Lung microvascular endothelial cell (primary cell): ENCODE data around the gene MMP17. TPM values are rescaled to one million over a fixed set of nuclear protein-coding genes. Genes with fewer than 3 reads are reported as not detected.
"Not testable (repeated sequence)": the region's sequence is repeated elsewhere in the genome, so short reads cannot be mapped to it uniquely, and the experiment has no call there.

ENCODE experiments used
- DNase-seq, 2 donors: peaks; one replicate each; pipeline versions ENCODE4 v3.0.0 to v3.0.0-alpha.2; 2010; ENCODE audit warnings: low read depth in 2 of 2
- total RNA-seq: library from RNA; depleted of rRNA; stranded (reverse); fragments of >200 nt; gene quantifications from 2 replicates; pipeline ENCODE4 v1.2.1, GENCODE V29; 2014

Gene MMP17
- total RNA-seq, 1 donor from 2014 or later = 9.9 TPM

- DNase-seq = no peak
These were observed 28.2 kb upstream of the MMP17 start for GRCh38 chr12:131799828-131800593.

- no peak for DNase-seq
These were observed 27.5 kb upstream of the MMP17 start for GRCh38 chr12:131800594-131801135.

- DNase-seq = no peak
These were observed 26.8 kb upstream of the MMP17 start for GRCh38 chr12:131801254-131801866.

DNA sequence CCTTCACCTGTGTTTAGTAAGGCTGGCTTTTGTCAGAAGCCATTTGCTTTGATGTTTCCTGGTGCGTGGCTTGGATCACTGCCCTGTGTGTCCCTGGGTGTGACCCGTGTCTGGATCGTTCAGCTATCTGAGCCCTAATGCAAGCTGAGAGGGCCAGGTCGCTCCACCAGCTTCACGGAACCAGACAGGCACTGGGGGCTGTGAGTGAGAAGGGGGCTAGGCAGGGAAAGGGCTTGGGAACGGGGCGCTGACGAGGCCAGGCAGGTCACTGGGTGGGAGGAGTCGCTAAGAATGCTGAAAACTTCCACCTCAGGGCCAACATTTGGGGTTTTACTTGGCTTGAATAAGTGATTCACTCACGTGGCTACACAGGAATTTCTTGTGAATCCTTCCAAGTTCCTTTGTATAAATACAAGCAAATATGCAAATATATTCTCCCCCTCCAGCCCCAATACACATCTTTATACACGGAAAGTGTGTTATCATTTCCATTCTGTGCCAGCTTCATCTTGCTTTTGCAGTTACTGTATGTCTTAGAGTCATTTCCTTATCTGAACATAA lies 24.2 kb upstream of the MMP17 start:
- no peak for DNase-seq

DNA sequence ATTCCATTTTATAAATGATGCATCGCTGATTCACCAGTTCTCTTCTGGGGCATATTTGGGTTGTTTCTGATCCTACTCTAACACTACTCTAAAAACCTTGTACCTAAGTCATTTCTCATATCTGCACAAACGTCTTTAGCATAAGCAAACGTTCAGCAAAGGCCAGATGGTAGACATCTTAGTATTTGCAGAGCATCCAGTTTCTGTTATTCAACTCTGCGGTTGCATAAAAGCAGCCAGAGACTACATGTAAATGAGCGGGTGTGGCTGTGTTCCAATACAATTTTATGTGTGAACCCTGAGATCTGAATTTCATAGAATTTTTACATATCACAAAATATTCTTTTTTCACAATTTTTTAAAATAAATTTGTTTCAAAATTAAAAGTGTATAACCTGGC lies 22.8 kb upstream of the MMP17 start:
- no peak for DNase-seq

- DNase-seq = no peak
These were observed 21.5 kb upstream of the MMP17 start for GRCh38 chr12:131806674-131807073.

DNA sequence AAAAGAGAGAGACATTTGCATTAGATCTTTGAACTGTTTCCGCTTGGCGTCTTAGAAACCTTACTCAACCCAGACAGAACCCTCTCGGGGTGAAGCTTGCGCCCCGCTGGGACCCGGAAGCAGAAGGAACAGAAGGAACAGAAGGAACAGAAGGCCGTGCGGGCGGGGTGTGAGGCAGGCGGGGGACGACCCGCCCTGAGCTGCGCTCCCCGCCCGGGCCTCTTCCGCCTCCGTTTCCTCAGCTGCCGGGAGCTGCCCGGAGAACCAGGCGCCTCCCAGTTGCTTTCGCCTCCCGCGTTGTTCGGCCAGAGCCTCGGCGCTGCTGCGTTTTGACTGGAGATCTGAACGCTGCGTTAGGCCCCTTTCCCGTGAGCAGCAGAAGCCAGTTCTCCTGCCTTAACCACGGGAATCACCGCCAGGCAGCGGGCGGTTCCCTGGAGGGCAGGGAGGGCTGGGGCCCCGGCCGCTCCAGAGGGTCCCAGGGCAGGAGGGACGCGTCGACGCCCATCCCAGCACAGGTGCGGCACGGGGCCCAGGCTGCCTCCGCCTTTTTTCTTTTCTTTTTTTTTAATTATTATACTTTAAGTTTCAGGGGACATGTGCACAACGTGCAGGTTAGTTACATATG lies 19.3 kb upstream of the MMP17 start:
- peak in 1 of 2 donors; percentile 59 for DNase-seq

DNA sequence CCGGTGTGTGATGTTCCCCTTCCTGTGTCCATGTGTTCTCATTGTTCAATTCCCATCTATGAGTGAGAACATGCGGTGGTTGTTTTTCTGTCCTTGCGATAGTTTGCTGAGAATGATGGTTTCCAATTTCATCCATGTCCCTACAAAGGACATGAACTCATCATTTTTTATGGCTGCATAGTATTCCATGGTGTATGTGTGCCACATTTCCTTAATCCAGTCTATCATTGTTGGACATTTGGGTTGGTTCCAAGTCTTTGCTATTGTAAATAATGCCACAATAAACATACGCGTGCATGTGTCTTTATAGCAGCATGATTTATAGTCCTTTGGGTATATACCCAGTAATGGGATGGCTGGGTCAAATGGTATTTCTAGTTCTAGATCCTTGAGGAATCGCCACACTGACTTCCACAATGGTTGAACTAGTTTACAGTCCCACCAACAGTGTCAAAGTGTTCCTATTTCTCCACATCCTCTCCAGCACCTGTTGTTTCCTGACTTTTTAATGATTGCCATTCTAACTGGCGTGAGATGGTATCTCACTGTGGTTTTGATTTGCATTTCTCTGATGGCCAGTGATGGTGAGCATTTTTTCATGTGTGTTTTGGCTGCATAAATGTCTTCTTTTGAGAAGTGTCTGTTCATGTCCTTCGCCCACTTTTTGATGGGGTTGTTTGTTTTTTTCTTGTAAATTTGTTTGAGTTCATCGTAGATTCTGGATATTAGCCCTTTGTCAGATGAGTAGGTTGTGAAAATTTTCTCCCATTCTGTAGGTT lies 18.5 kb upstream of the MMP17 start:
- not testable (repeated sequence) for DNase-seq

DNA sequence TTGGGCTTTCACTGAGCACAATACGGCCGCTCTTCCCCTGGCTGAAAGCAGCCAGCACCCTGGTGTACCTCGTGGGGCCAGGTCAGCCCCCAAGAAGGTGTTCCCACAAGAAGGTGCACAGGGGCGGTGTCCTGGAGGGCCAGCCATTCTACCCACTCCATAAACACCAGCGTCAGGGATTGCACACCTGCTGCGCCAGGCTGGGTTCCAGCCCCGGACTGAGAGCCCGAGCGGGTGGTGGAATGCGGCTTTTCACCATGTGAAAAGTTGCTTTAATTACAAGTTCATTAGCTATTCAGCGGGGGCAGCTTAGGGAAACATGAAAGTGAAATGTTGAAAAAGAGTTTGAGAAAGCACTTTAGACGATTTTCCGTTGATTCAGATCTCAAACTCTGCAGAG lies 17.5 kb upstream of the MMP17 start:
- no peak for DNase-seq

DNA sequence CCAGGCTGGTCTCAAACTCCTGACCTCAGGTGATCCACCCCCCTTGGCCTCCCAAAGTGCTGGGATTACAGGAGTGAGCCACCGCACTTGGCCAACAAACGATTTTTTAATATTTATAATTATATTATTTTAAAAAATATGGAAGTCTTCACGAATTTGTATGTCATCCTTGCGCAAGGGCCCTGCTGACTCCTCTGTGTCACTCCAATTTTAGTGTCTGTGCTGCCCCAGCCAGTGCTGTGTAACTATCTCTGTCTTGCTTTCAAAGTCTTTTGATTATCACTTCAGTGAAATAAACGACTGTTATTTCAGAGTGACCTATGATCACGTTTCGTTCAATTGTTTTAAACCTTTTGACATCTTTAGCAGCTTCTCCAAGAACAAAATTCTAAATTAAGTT lies 13.1 kb upstream of the MMP17 start:
- no peak for DNase-seq

DNA sequence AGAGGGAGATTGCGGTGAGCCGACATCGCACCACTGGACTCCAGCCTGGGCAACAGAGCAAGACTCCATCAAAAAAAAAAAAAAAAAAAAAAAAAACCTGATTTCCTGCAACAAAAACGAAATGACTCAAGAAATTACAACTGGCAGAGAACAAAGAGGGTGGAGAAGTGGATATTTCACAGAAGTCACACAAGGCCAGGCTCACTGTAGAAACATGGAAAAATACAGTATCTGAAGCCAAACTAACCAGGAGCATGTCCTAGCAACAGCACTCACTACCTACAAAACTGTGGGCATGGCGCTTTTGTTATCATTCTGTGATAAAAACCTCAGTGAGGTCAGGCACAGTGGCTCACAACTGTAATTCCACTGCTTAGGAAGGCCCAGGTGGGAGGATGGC lies 11.7 kb upstream of the MMP17 start:
- no peak for DNase-seq

- no peak for DNase-seq
These were observed 11.0 kb upstream of the MMP17 start for GRCh38 chr12:131817241-131817640.

- no peak for DNase-seq
These were observed 9.2 kb upstream of the MMP17 start for GRCh38 chr12:131818821-131819585.

- no peak for DNase-seq
These were observed 3.7 kb upstream of the MMP17 start for GRCh38 chr12:131824450-131824849.

DNA sequence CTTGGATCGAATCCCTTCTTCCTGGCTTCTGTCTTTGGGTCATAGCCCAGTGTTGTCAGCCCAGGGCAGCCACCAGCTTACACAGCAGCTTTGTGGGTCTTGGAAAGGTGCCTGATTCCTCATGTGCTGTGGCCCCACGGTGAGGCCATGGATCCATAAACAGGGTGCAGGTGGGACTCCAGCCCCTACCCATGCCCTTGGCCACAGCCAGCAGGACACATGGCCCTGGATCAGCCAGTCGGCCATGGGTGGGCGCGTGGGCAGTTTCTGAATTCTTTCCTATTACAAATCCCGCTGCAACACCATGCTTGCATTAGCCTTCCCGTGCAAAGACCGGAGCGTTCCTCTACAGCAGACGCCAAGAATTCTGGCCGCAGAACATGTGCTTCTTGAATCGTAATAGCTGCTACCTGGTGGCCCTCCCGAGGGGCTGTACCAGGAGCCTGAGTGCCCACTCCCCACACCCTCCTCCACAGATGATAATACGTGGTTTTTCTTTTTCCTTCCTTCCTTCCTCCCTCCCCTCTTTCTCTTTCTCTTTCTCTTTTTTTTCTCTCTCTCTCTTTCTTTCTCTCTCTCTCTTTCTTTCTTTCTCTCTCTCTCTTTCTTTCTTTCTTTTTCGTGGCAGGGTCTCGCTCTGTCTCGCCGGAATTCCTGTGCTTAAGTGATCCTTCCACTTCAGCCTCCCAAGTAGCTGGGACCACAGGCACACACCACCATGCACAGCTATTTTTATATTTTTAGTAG lies 2.9 kb upstream of the MMP17 start:
- peak in 1 of 2 donors; percentile 33 for DNase-seq

GRCh38 chr12:131826097-131826928 lies 1.9 kb upstream of the MMP17 start:
- DNase-seq = no peak

- DNase-seq = peak; percentile 24 to 32
These were observed 620 bp downstream of the MMP17 start for GRCh38 chr12:131828671-131829355.

DNA sequence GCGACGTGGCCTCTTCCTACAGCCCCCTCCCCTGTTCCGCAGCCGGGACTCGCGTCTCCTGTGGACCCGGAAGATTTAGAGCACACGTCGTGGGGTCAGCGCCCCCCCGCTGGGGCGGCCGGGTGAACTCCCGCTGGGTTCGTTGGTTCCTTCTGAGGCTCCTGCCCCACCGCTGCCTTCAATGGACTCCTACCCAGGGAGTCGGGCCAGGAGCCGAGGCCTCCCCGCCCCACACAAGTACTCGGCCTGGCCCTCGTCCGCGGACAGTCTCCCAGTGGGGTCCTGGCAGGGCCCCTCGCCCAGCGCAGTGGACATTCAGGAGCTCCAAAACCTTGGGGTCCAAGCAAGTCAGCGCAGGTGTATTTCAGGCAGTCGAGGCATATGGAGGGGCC lies 1.2 kb downstream of the MMP17 start:
- peak in 1 of 2 donors; percentile 33 for DNase-seq
